GM19463 (cell line): ENCODE measurements around the gene LYSMD3.
A peak's percentile ranks its signal among the peaks of the same experiment; 100 is the strongest.
"Not testable (repeated sequence)": the region's sequence is repeated elsewhere in the genome, so short reads cannot be mapped to it uniquely, and the experiment has no call there.

ENCODE experiments used
- ATAC-seq: cut with Tn5 transposase; IDR thresholded peaks from one replicate; pipeline ENCODE4 v1.9.1; 2021; ENCODE audit warnings: mild to moderate bottlenecking, moderate library complexity; ENCODE audit not compliant: unreplicated experiment

The LYSMD3 gene

GRCh38 chr5:90529194-90529938 lies at the start of gene LYSMD3:
Gene LYSMD3, minus strand, starts transcription at chr5:90529584. Its CDS starts 4,295 bp downstream, at chr5:90525289.
- peak; percentile 87 for ATAC-seq

GRCh38 chr5:90576566-90576965 lies 47.2 kb upstream of the LYSMD3 start:
- ATAC-seq, result not testable (repeated sequence)

DNA sequence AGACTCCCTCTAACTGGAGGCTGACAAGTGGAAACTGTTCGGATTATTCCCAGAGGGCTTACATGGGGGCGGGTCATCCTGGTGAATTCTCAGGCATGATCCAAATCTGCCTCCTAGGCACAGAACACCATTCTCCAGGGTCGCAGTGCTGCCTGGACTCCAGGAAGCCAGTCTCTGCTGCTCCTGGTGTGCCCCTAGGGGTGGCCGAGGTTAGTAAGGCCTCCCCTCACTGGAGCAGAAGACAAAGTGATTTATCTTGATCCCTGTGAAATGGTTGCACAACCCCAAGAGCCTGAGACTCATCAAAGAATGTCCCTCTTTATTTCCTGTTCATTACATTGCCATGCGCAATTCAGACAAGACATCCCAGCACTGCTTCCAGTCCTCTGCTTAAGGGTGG lies 46.3 kb upstream of the LYSMD3 start:
- no peak for ATAC-seq

DNA sequence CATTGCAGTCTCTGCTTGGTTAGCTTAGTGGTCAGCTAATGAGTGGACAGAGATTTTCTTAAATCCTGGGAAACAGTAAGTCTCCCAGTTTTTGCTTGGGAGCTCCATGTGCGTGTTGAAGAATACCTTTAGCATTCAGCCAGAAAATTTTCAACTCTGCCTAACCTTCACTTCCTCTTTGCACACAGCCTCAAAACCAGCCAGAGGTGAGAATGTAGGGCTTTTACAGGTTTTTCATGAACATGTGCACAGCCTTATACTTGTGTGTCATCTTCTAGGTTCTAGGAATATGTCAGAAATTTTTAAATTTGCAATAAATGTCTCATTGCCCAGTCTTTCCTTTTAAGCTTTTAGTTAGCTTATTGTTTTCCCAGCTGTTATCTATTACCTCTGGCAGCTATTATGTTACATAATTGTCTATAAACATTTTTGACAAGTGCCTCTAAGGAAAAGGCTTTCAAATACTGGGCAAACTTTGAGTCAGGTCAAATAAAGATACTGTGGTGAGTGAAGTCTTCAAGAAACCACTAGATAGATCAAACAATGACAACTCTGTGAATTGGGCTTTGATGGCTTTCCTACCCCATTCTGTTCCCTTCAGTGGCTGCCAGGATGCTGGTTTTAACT lies 41.9 kb upstream of the LYSMD3 start:
- ATAC-seq, result no peak

DNA sequence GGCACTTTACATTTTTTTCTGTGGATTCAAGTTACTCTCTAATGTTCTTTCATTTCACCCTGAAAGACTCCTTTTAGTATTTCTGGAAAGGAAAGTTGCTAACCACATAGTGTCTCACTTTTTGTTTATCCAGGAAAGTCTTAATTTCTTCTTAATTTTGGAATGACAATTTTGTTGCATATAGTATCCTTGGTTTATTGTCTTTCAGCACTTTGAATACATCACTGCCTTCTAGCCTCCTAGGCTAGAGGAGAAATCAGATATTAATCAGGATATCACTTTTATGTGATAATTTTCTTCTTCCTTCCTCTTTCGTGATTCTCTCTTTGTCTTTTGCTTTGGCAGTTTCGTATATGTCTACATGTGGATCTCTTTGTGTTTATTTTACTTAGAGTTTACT lies 40.6 kb upstream of the LYSMD3 start:
- no peak for ATAC-seq

DNA sequence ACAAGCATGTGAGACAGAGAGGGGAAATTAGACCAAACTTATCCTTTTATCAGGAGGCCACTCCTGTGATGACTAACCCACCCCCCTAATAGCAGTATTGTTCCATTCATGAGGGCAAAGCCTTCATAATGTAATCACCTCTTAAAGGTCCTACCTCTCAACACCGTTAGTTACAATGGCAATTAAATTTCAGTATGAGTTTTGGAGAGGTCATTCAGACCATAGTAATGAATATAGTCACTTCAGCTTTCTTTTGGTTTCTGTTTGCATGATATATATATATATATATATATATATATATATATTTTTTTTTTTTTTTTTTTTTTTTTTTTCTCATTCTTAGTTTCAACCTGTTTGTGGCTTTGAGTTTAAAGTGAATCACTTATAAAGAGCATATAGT lies 39.7 kb upstream of the LYSMD3 start:
- ATAC-seq, result no peak

GRCh38 chr5:90565491-90565890 lies 36.1 kb upstream of the LYSMD3 start:
- ATAC-seq, result no peak

- no peak for ATAC-seq
These were observed 33.7 kb upstream of the LYSMD3 start for GRCh38 chr5:90563108-90563507.

- no peak for ATAC-seq
These were observed 33.0 kb upstream of the LYSMD3 start for GRCh38 chr5:90562341-90562740.

DNA sequence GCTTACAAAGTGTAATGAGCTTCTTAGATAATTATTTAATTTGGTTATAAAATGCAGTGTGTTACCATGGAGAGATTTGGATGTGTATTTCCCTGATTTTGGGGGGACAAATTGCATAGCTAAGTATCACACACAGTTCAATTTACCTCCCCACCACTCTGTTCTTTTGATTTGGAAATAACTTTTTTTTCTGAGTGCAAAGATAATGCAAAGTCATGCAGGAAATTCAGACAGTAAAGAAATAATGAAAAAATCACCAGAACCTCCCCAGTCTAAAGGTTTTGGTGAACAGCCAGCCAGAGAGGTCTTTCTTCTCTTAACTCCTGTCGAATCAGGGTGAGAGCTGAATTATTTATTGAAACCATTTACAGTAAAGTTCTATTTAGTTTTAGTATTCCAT lies 32.4 kb upstream of the LYSMD3 start:
- no peak for ATAC-seq

- ATAC-seq, result no peak
These were observed 31.4 kb upstream of the LYSMD3 start for GRCh38 chr5:90560771-90561170.

- ATAC-seq, result peak; percentile 46
These were observed 29.2 kb upstream of the LYSMD3 start, which contains the start of gene ADGRV1 for GRCh38 chr5:90558344-90559192. Gene ADGRV1, plus strand, starts transcription at chr5:90558797. Its CDS starts 99 bp downstream, at chr5:90558896.

GRCh38 chr5:90557871-90558270 lies 28.5 kb upstream of the LYSMD3 start:
- ATAC-seq, result no peak

GRCh38 chr5:90557391-90557790 lies 28.0 kb upstream of the LYSMD3 start:
- ATAC-seq, result no peak

DNA sequence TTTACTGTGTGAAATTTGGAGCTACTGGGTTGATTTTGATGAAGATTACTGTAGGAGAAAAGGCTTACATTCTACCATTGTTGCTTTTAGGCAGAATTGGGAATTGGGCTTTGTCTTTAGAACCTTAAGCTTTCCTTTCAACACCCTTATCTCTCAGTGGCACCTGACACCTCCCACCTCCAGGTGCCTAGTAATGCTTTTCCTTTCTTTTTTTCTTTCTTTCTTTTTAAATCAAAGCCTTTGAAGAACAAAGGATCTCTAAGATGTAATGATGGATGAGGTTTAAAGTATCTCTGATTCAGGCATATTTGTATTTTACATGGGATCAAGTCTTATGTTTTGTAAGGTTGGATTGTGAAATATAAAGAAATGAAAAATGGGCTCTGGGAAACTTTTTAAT lies 26.3 kb upstream of the LYSMD3 start:
- no peak for ATAC-seq

DNA sequence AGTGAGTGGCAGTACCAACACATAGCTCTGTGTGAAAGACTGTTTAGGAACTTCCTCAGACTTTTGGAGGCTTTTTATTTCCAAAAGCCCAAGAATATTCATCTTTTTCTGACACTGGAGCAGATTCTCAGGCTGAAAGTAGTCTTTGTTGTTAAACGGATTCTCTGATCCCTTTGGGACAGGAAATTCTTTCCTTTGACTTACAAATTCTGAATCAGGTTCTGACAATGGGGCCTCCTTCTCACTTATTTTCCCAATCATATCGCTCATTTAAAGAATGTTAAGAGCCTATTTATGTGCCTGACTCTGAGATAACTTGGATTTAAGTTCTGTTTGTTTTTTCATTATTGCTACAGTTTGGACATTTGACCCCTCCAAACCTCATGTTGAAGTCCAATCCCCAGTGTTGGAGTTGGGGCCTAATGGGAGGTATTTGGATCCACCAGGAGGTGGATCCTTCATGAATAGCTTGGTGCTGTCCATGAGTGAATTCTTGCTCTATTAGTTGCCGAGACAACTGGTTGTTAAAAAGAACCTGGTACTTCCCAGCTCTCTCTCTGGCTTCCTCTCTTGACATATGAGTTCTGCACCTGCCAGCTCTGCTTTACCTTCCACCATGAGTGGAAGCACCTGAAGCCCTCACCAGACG lies 25.1 kb upstream of the LYSMD3 start:
- ATAC-seq, result no peak

DNA sequence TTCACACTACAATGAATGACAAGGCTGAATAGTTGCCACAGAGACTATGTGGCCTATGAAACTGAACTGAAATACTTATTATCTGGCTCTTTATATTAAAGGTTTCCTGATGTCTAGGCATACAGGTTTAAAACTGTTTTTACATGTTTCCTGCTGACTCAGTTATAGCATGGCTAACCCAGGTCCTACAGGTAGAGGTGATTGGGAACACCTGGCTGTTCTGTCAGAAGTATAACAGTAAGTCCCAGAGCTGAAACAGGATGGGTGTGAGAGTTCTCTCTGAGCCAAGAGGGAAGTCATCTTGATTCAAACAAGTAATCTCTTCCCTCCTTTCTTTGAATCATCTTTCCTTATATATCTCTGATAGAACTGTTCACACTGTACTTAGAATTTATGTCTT lies 24.3 kb upstream of the LYSMD3 start:
- no peak for ATAC-seq

DNA sequence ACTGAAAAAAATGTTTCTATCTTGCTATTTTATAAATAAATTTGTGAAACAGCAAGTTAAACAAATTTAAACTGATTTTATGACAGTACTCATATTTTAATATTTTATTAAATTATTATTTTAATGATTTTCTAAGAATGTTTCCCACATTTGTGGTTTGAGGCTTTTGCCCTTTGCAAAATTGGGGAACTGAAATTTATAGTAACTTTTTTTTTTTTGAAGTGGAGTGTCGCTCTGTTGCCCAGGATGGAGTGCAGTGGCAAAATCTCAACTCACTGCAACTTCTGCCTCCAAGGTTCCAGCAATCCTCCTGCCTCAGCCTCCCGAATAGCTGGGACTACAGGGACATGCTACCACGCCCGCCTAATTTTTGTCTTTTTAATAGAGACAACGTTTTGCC lies 22.0 kb upstream of the LYSMD3 start:
- ATAC-seq, result no peak

DNA sequence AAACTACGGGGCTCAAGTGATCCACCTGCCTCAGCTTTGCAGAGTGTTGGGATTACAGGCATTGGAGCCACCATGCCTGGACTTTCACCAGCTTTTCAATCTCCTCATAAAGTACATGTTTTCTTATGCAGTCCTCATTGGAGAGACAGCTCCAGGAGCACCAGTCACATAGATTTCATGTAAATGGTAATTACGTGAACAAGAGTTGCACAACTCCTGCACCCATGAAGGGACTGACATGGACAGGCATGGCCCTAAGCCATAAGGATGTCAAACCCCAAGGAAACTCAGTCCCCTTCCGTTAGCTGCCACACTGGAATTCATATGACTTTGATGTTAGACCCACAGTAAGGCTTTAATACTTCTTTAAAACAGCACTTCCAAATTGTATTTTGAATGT lies 21.6 kb upstream of the LYSMD3 start:
- ATAC-seq, result no peak

- no peak for ATAC-seq
These were observed 20.4 kb upstream of the LYSMD3 start for GRCh38 chr5:90549729-90550275.

- ATAC-seq, result no peak
These were observed 19.8 kb upstream of the LYSMD3 start for GRCh38 chr5:90549223-90549622.
